Psoas muscle (tissue), 8 donors: Measurements from ENCODE around the gene TESK2. TPM values are rescaled to one million over a fixed set of nuclear protein-coding genes. Genes with fewer than 3 reads are reported as not detected.

Source experiments
- ATAC-seq, 4 donors: fragments of 200-7000 bp; cut with Tn5 transposase; one replicate each; pipeline ENCODE4 v1.9.1; 2020; ENCODE audit warnings: moderate library complexity in 3 of 4, mild to moderate bottlenecking in 2 of 4
- DNase-seq, 2 donors: peaks; one replicate each; pipeline ENCODE4 v3.0.0-alpha.2; 2020
- H3K27ac ChIP-seq: fragments of 200-600 bp; one replicate; pipeline ENCODE4 v1.8.0; 2022
- H3K27me3 ChIP-seq, 3 donors: fragments of 200-600 bp in 1 of 3; one replicate each; pipeline versions ENCODE4 v1.6.1 to v1.8.0; 2013 to 2022; ENCODE audit warnings: low read length in 2 of 3, mild to moderate bottlenecking in 2 of 3, moderate library complexity in 1 of 3; ENCODE audit not compliant: insufficient read depth in 3 of 3
- H3K36me3 ChIP-seq, 2 donors: fragments of 200-600 bp in 1 of 2; one replicate each; pipeline versions ENCODE4 v1.6.1 to v1.8.0; 2013 to 2022; ENCODE audit warnings: low read depth in 1 of 2, mild to moderate bottlenecking in 1 of 2, moderate library complexity in 1 of 2; ENCODE audit not compliant: insufficient read depth in 1 of 2
- H3K4me1 ChIP-seq: fragments of 200-600 bp; one replicate; pipeline ENCODE4 v1.8.0; 2022
- H3K4me3 ChIP-seq: fragments of 200-600 bp; one replicate; pipeline ENCODE4 v1.8.0; 2022; ENCODE audit warnings: mild to moderate bottlenecking
- H3K9me3 ChIP-seq: fragments of 200-600 bp; one replicate; pipeline ENCODE4 v1.8.0; 2022
- WGBS, 3 donors: extraction: QIAGEN DNeasy Blood & Tissue Kit; methylation state at CpG; one replicate each; pipeline versions ENCODE4 v1.1.6 to v1.1.7; 2013; 5-methylcytosine and 5-hydroxymethylcytosine counted together
- intact Hi-C, 2 donors: fragments of 100-400 bp; cut with DNase I; formaldehyde crosslinking; loops; one replicate each; pipeline versions ENCODE4 v1.11.0 to v1.14.2; 2022
- polyA plus RNA-seq, 3 donors: library from polyadenylated mRNA; stranded (reverse); fragments of 200-250 nt; gene quantifications; one replicate each; pipeline ENCODE4 v1.2.3, GENCODE V29; 2013
- total RNA-seq, 4 donors: library from RNA; stranded (reverse); fragmentation: NEBNext Ultra II Directional in 2 of 4; extraction: Animal tissue kit (Norgen Biotek cat#: 25700) in 2 of 4; gene quantifications; one replicate each; pipeline versions ENCODE4 v1.2.1 to v1.2.4, GENCODE V29; 2021 to 2023
- TF ChIP-seq, protein P1 (sequence below): fragments of 200-600 bp; IDR thresholded peaks from one replicate; pipeline ENCODE4 v1.8.0; 2022; ENCODE audit warnings: antibody characterized with exemption
- donor health status: healthy with polysubstance abuse.
- donor health status: DM: no; HTN: no; CAD: no; lungs with moderate emphysema.
- donor health status: Bipolar disorder and iron deficiency.
- donor health status: healthy.
- donor health status: DM: yes; HTN: yes; CAD: no.
- donor health status: DM: no; HTN: no; CAD: no.
- donor health status: DM: no; HTN: no; CAD: no.
- donor health status: DM: yes; HTN: yes; CAD: no.

TESK2 gene
- total and polyA plus RNA-seq, 7 donors, result 0.73 to 5.0 (median 2.2) TPM

GRCh38 chr1:45339789-45340558 is 151.0 kb downstream of the TESK2 start, which contains the start of the genes MUTYH and TOE1:
MUTYH (minus strand) TSS chr1:45340440; CDS start chr1:45334505, 5,935 bp downstream.
TOE1 (plus strand) TSS chr1:45340170; CDS start chr1:45340253, 83 bp downstream.
- 0 to 1% (median 1%) methylated on average over 67 to 70 of the region's 70 CpGs for WGBS, 3 donors
- H3K9me3 ChIP-seq, result no peaks in the 10 kb centered on the region
- peak within 1 kb of the TSS; percentile 99 for H3K27ac ChIP-seq
- intact Hi-C loops, result loop anchor here (2.0 kb wide), 1 partner anchor 35 kb away; no protein-coding TSS in a partner anchor
- H3K36me3 ChIP-seq, result peaks cover 8 to 37% of the 10 kb centered on the region in 2 donors
- peak; percentile 93 to 96 (median 94) for ATAC-seq
- peaks cover 17% of the 10 kb centered on the region for H3K4me1 ChIP-seq
- H3K4me3 ChIP-seq, result peak within 1 kb of the TSS; percentile 91
- TF ChIP-seq, protein P1, sequence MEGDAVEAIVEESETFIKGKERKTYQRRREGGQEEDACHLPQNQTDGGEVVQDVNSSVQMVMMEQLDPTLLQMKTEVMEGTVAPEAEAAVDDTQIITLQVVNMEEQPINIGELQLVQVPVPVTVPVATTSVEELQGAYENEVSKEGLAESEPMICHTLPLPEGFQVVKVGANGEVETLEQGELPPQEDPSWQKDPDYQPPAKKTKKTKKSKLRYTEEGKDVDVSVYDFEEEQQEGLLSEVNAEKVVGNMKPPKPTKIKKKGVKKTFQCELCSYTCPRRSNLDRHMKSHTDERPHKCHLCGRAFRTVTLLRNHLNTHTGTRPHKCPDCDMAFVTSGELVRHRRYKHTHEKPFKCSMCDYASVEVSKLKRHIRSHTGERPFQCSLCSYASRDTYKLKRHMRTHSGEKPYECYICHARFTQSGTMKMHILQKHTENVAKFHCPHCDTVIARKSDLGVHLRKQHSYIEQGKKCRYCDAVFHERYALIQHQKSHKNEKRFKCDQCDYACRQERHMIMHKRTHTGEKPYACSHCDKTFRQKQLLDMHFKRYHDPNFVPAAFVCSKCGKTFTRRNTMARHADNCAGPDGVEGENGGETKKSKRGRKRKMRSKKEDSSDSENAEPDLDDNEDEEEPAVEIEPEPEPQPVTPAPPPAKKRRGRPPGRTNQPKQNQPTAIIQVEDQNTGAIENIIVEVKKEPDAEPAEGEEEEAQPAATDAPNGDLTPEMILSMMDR, result no peak
- DNase-seq, result peak; percentile 94 to 95
- H3K27me3 ChIP-seq, result no peaks in the 10 kb centered on the region

DNA sequence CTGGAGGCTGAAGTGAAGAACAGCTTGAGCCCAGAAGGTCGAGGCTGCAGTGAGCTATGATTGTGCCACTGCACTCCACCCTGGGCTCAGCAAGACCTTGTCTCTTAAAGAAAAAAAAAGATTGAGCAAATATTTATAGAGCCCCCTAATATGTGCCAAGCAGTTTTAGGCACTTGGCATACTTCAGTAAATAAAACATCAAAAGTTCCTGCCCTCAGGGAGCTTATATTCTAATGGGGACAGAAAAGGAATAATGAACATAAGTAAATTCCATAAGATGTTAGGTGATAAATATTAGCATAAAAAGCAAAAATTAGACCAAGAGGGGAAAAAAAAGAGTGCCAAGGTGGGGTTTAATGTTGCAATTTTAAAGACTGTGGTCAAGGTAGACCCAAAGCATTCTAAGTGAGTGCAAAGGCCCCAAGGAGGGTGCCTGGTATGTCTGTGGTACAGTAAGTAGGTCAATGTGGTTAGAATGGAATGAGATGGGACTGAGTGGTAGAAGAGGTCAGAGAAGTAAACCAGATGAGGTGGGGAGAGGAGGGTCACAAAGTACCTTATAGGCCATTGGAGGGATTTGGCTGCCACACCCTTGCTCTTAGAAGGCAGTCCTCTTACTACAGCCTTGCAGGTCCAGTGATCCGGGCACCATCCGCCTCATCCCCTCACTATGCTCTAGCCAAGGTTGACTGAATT is 153.2 kb downstream of the TESK2 start:
- intact Hi-C loops, result loop anchor here (2.0 kb wide), 1 partner anchor 33 kb away; no protein-coding TSS in a partner anchor
- Histone ChIP-seq H3K36me3 (peaks cover 6 to 35% of the 10 kb centered on the region in 2 donors), H3K27me3 (no peaks in the 10 kb centered on the region), H3K27ac (no peak overlapping the region), H3K9me3 (no peaks in the 10 kb centered on the region), H3K4me3 (no peak overlapping the region), H3K4me1 (peaks cover 17% of the 10 kb centered on the region)
- WGBS, 3 donors, result 74 to 91% (median 89%) methylated on average over 3 of the region's 3 CpGs
- TF ChIP-seq, protein P1, result no peak
- DNase-seq, result no peak
- no peak for ATAC-seq

DNA sequence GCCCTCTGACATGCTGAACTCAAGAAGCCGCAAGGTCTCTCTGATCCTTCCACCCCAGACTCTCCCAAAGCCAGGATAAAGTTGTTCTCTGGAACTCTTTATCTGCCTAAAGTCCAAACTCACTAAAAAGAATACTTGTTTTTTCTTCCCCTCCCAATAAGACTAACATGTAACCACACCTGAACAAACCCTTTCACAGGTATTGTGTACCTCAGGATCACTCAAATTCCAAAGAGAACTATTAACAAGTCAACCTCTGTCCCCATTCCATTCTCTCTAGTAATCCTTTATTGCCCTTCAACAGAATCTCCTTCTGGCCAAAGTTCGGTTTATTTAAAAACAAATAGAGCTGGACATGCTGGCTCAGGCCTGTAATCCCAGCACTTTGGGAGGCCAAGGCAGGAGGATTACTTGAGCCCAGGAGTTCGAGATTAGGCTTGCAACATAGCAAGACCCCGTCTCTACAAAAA is 155.1 kb downstream of the TESK2 start:
- H3K4me3 ChIP-seq, result no peak overlapping the region
- H3K27ac ChIP-seq, result no peak overlapping the region
- intact Hi-C loops, result no loop called here
- H3K4me1 ChIP-seq, result peaks cover 4% of the 10 kb centered on the region
- DNase-seq (no peak), ATAC-seq (no peak)
- H3K36me3 ChIP-seq, result peaks cover 0 to 38% of the 10 kb centered on the region in 2 donors
- no peaks in the 10 kb centered on the region for H3K9me3 ChIP-seq
- 86 to 87% (median 86%) methylated on average over 4 of the region's 4 CpGs for WGBS, 3 donors
- H3K27me3 ChIP-seq, result no peaks in the 10 kb centered on the region
- TF ChIP-seq, protein P1, result no peak

- TF ChIP-seq, protein P1, result no peak
- intact Hi-C loops, result no loop called here
- Histone ChIP-seq H3K36me3 (peaks cover 0 to 50% of the 10 kb centered on the region in 2 donors), H3K9me3 (no peaks in the 10 kb centered on the region), H3K4me1 (no peaks in the 10 kb centered on the region), H3K27ac (peak overlapping the region; percentile 23), H3K4me3 (no peak overlapping the region), H3K27me3 (no peaks in the 10 kb centered on the region)
- ATAC-seq (no peak), DNase-seq (peak in 1 of 2 donors; percentile 50)
- WGBS, 3 donors, result 68 to 71% (median 69%) methylated on average over 9 of the region's 9 CpGs
Observed at GRCh38 chr1:45334308-45335245, 156.4 kb downstream of the TESK2 start.
